Posterior vena cava (tissue), 2 donors: ENCODE results near the gene CAPN13. TPM values are rescaled to one million over a fixed set of nuclear protein-coding genes. Genes with fewer than 3 reads are reported as not detected.

Experiments
- DNase-seq: peaks from one replicate; pipeline ENCODE4 v3.0.0-alpha.2; 2020; ENCODE audit warnings: low spot score
- intact Hi-C, 2 donors: fragments of 100-400 bp; cut with DNase I; formaldehyde crosslinking; loops; one replicate each; pipeline versions ENCODE4 v1.14.1 to v1.14.2; 2022 to 2023
- total RNA-seq, 2 donors: library from RNA; stranded (reverse); fragmentation: NEBNext Ultra II Directional; extraction: Animal tissue kit (Norgen Biotek cat#: 25700); gene quantifications; one replicate each; pipeline ENCODE4 v1.2.1, GENCODE V29; 2021
- donor health status: DM: yes; HTN: yes; CAD: no.
- donor health status: DM: yes; HTN: yes; CAD: no.

CAPN13 gene
- total RNA-seq, 2 donors from 2014 or later = not detected

- DNase-seq = no peak
- intact Hi-C loops = no loop called here
Measured at GRCh38 chr2:30792521-30792920, 14.7 kb downstream of the CAPN13 start.

GRCh38 chr2:30790879-30791278 lies 16.4 kb downstream of the CAPN13 start:
- intact Hi-C loops = no loop called here
- no peak for DNase-seq

- intact Hi-C loops = no loop called here
- no peak for DNase-seq
Measured at GRCh38 chr2:30789670-30790210, 17.5 kb downstream of the CAPN13 start.

- intact Hi-C loops = no loop called here
- DNase-seq = peak; percentile 24
Measured at GRCh38 chr2:30786923-30787685, 20.1 kb downstream of the CAPN13 start.

DNA sequence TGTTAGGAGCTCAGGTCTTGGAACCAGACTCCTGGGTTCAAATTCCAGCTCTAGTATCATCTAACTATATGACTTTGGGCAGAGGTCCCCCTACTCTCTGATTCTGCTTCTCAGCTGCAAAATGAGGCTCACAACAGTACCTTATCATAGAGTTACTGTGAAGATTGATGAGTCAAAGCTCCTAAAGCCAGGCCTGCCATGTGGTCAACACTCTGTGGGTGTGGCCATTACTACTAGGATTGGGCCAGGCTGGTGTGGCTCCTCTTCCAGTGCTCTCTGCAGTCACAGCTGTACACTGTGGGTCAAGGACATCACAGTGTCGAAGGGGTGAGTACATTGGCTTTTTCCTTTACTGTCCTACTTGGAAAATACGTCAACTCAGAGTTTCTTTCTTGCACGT lies 22.6 kb downstream of the CAPN13 start:
- intact Hi-C loops = no loop called here

GRCh38 chr2:30781961-30782533 lies 25.2 kb downstream of the CAPN13 start:
- intact Hi-C loops = no loop called here
- no peak for DNase-seq

More for the DNA sequence above, 22.6 kb downstream of the CAPN13 start:
- peak; percentile 23 for DNase-seq

- intact Hi-C loops = no loop called here
- no peak for DNase-seq
Measured at GRCh38 chr2:30781451-30781850, 25.8 kb downstream of the CAPN13 start.

DNA sequence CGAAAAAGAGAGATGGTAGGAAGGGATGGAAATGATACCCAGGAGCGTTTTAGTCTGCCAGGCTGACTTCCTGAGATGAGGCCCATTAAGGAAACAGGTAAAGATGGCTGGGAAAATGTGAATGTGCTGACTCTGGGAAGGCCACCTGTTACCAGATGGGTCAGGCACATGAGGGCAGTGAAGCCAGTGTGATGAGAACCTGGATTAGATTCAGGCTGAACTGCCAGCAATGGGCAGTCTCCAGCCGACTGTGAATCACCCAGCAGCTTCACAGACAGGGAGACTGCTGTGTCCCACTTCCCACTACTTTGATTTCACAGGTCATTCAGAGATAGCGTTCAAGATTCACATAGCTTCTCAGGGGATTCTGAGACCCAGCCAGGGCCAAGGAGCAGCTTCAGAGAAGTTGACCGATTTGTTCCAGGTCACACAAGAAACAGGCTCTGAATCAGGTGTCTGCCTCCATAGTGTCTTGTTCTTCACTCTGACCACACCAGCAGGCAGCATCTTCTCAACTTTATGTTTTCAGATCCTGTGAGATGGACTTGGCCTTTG lies 26.4 kb downstream of the CAPN13 start:
- intact Hi-C loops = no loop called here
- peak; percentile 19 for DNase-seq

- peak; percentile 48 for DNase-seq
- intact Hi-C loops = no loop called here
Measured at GRCh38 chr2:30778611-30779010, 28.6 kb downstream of the CAPN13 start.

DNA sequence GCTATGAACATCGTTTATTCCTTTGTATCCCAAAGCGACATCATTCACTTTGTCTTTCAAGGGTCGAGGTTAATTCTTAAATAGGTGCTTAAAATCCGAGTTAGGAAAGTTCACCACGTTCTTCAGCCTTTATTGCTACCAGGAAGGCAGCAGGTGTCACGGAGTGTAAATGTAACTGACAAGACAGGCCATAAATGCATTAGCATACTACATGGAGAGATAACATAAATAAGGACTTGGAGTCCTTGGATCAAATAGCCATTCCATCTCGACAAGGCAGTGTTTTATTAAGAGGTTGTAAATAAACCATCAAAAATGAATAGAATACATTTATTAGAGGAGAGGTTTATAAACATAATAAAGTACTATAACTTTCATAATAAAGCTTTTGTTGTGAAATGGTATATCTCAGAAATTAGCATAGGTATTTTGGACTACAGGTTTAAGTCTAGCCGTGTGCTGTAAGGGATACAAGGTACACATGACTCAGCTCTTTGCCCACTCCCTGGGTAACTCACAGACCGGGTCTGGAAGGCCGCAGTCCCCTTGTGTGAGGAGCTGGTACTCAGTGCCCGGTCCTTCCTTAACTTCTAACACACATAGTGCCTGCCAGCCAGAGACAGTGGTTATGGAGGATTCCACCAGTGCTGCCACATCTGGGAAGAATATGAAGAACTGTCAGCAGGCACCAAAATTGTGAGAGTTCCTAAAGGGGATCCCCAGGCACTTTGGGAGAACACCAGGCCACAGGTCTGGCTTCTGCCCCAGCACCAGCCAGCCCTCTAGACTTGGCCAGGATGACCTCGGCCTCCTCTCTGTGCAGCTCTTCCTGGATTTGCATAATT lies 29.4 kb downstream of the CAPN13 start:
- intact Hi-C loops = no loop called here
- DNase-seq = peak; percentile 28

DNA sequence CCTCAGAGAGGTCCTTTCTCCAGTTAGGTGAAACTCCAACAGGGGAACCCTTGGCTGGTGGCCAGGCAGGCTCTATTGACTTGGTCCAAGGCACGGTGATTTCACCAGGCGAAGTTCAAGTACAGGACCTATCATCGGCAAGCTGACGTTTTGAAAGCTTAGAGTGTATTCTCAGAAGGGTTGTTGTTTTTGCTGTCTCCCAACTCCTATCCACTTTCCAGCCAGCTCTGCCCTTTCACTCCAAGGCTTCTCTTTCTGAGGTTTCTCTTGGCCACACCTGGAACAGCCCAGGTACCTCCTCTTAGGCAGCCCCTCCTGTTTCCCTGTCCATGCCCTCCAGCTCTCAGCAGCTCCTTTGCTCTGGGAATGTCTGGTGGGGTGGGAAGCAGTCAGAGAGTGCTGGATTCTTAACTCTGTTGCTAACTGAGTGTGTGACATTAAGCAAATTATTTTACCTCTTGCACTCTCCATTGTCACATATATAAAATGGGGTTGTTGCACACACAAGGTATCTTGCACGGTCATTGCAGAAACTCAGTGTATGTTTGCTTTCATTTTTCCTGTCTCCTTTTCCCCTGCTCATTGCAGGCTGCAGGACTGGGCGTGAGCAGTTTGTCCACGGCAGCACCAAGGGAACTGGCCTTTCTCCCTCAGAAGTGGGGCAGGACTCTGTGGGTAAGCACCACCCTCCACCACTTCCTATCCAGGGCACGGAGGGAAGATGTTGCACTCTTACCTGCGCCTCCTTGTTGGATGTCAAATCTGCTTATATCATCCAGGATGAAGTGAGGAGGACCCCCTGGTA lies 30.2 kb downstream of the CAPN13 start:
- intact Hi-C loops = no loop called here

GRCh38 chr2:30775833-30776232 lies 31.4 kb downstream of the CAPN13 start:
- no peak for DNase-seq
- intact Hi-C loops = no loop called here

More for the DNA sequence above, 30.2 kb downstream of the CAPN13 start:
- peak; percentile 38 for DNase-seq

DNA sequence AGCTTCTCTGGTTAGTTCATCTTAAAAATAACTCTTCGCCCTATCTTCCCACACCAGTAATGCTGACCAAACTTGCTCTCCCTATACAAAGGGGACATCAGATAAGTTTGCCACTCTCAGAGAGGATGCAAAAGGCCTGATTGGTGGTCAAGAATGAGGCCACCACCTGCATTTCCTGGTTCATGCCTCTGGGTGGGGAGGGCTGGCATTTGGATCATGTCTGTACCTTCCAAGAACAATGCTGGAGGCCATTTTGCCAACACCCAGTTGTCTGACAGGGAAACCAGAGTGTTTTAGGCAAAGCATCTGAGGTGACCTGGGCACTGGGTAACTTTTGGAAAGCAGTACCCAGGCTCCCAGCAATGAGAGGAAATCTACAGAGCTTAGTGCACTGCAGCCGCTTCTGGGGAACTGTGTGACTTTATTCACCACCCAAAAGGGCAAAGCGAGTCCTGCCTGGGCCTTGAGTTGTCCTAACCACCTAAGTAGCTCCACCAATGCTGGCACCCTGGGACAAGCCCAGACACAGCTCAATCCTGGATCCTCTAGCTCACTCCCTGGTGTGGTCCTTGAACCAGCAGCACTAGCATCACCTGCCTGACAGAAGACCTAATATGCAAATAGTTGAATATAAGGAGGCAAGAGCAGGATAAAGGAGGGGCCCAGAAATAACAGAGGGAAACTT lies 35.1 kb downstream of the CAPN13 start:
- DNase-seq = peak; percentile 41

GRCh38 chr2:30770816-30771576 lies 36.2 kb downstream of the CAPN13 start:
- intact Hi-C loops = no loop called here
- peak; percentile 31 for DNase-seq

More for the DNA sequence above, 35.1 kb downstream of the CAPN13 start:
- intact Hi-C loops = no loop called here

DNA sequence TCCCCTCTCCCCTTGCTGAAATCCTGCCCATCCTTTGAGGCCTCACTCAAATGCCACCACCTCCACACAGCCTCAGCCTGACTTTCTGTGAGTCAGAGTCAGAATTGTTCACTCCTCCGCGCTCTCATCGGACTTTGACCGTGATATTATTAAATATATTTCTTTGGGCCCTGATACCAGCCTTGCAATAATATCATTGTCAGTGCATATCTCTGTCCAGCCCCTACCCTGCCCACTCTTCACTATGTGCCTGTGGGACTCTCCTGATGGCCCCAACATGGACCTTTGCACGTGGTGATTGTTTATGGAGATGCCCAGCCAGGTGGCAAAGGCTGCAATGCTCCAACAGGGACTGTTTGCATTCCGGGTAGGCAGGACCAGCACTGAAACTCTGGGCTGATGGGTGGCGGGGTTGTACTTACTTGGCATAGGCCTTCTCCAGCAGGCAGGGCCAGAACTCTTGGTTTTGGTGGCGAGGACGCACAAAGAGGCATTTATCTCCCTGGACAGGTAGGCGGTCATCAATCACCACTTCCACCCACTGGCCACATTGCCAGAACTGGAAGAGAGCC lies 37.3 kb downstream of the CAPN13 start:
- peak; percentile 71 for DNase-seq
- intact Hi-C loops = no loop called here

DNA sequence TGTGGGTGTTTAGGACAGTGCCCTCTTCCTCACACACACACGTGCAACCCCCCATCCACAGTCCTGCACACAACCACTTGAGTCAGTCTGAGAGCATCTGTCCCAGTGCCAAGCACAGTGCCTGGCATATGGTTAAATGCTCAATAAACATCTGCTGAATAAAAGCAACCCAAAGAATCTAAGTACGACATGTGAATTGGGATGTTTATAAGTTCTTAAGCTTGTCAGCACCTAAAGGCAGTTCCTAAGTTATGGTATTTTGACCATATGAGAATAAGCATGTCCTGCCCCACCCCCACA lies 37.8 kb downstream of the CAPN13 start:
- no peak for DNase-seq

DNA sequence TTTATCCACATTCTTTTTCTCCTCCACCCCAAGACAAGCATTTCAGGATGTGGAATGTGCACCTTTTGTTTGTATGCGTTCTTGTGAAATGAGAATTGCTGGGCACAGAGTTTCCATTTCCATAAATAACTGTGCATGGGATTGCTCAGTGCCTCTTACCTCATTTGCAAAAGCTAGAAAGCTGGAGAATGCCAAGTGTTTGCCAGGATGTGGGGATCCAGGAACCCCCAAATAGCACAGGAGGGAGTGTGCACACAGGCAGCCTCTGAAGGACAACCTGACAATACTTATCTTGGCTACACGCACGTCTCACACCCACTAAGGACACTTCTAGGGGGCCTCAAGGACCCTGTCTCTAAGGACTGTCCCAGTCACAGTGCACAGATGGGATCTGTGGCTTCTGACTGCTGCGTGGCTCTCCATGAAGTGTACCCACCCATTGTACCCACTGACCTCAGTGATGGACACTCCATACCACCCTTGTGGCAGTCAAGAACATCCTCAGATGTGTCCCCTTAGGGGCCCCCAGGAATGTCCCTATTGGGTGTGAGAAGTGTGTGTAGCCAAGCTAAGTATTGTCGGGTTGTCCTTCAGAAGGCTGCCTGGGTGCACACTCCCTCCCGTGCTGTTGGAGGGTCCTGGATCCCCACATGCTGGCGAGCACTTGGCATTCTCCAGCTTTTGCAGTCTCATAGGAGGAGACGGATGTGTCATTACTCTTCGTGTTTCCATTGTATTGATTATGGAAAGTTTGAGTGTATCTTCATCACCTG lies 38.4 kb downstream of the CAPN13 start:
- intact Hi-C loops = no loop called here
- peak; percentile 16 for DNase-seq

More for the DNA sequence above, 37.8 kb downstream of the CAPN13 start:
- intact Hi-C loops = no loop called here
